ENCODE data around the gene SAMSN1. TPM values are rescaled to one million over a fixed set of nuclear protein-coding genes. Genes with fewer than 3 reads are reported as not detected.

Gene SAMSN1
- total RNA-seq, 1 experiment from 2014 or later = 2.8 TPM

DNA sequence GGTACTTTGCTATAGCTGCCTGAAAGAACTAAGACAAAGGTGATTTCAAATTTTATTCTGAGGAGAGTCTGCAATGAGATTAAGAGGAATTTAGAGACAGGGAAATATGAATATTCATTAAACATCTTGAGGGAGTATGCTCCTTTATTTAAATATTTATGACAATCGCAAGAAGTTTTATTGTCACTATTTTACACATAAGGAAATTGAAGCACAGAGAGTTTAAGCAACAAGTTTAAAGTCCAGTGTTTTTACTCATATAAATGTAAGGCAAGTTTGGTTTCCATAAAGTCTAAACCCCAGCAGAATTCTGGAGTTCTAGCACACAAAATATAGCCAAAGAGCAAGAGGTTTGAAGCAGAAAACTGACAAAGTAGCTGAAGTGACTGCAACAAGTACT lies 49.3 kb upstream of the SAMSN1 start:
- Mint-ChIP-seq H3K27ac (no peak overlapping the region), H3K9me3 (peaks cover 22% of the 10 kb centered on the region in 2 experiments), H3K4me1 (0 out of 4 replicates have a peak, but pooled peaks cover 0 to 8% of the 10 kb centered on the region in 2 experiments), H3K4me3 (no peak overlapping the region), H3K36me3 (ENCODE audit: insufficient read depth in 1 of 3, low read depth in 3 of 3) (peaks cover 15 to 26% (median 16%) of the 10 kb centered on the region in 3 experiments), H3K27me3 (ENCODE audit: low read depth) (no peaks in the 10 kb centered on the region)
- H3K27me3 ChIP-seq (ENCODE audit: insufficient read depth, low read length) = no peaks in the 10 kb centered on the region
- H3K18ac ChIP-seq (ENCODE audit: insufficient read length, low read depth, low read length) = no peak overlapping the region
- H3K79me2 ChIP-seq (ENCODE audit: insufficient read depth, low read length) = no peaks in the 10 kb centered on the region
- H2AFZ ChIP-seq (ENCODE audit: low read length) = no peak overlapping the region
- H3K23me2 ChIP-seq (ENCODE audit: insufficient read length, low read depth, low read length, poor library complexity, severe bottlenecking) = no peaks in the 10 kb centered on the region
- H4K20me1 ChIP-seq (ENCODE audit: control insufficient read depth, insufficient read depth, insufficient read length) = no peaks in the 10 kb centered on the region
- H2AK5ac ChIP-seq (ENCODE audit: insufficient read length, low read length) = no peak overlapping the region
- no peak overlapping the region for H2BK12ac ChIP-seq (ENCODE audit: insufficient read length, low read depth, low read length)
- peaks cover 4% of the 10 kb centered on the region for H3K9me3 ChIP-seq (ENCODE audit: control insufficient read depth, low read depth, low read length)
- H3T11ph ChIP-seq (ENCODE audit: low read length) = no peak overlapping the region
- no peak overlapping the region for H4K91ac ChIP-seq (ENCODE audit: insufficient read length, low read depth, low read length)
- no peak overlapping the region for H4K8ac ChIP-seq (replicated peaks; ENCODE audit: insufficient read length, low read depth, low read length)
- no peaks in the 10 kb centered on the region for H3K79me1 ChIP-seq (ENCODE audit: insufficient read depth, low read depth, low read length, poor library complexity, severe bottlenecking)
- H2BK5ac ChIP-seq (ENCODE audit: insufficient read length, low read length) = no peak overlapping the region
- no peak for DNase-seq
- H3K14ac ChIP-seq (ENCODE audit: insufficient read depth, low read length) = no peak overlapping the region
- H3K4ac ChIP-seq (ENCODE audit: low read depth, low read length) = no peak overlapping the region
- H3K56ac ChIP-seq (ENCODE audit: insufficient read length, low read depth, low read length) = no peak overlapping the region
- no peaks in the 10 kb centered on the region for H3K4me1 ChIP-seq (ENCODE audit: insufficient read depth, low read length)
- no peak overlapping the region for H2BK120ac ChIP-seq (ENCODE audit: low read depth, low read length, poor library complexity, severe bottlenecking)
- H3K23ac ChIP-seq (ENCODE audit: insufficient read length, low read depth, low read length) = no peak overlapping the region
- TF ChIP-seq, protein P1, sequence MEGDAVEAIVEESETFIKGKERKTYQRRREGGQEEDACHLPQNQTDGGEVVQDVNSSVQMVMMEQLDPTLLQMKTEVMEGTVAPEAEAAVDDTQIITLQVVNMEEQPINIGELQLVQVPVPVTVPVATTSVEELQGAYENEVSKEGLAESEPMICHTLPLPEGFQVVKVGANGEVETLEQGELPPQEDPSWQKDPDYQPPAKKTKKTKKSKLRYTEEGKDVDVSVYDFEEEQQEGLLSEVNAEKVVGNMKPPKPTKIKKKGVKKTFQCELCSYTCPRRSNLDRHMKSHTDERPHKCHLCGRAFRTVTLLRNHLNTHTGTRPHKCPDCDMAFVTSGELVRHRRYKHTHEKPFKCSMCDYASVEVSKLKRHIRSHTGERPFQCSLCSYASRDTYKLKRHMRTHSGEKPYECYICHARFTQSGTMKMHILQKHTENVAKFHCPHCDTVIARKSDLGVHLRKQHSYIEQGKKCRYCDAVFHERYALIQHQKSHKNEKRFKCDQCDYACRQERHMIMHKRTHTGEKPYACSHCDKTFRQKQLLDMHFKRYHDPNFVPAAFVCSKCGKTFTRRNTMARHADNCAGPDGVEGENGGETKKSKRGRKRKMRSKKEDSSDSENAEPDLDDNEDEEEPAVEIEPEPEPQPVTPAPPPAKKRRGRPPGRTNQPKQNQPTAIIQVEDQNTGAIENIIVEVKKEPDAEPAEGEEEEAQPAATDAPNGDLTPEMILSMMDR (conservative IDR thresholded peaks at IDR 0.05) = no peak
- H3K9ac ChIP-seq (ENCODE audit: extremely low read depth, insufficient read length, low read length) = no peak overlapping the region
- H2BK15ac ChIP-seq (ENCODE audit: low read depth, low read length) = no peak overlapping the region
- no peak overlapping the region for H3K4me2 ChIP-seq (ENCODE audit: insufficient read depth, insufficient read length, low read length)
- H2BK20ac ChIP-seq (ENCODE audit: low read depth, low read length, poor library complexity, severe bottlenecking) = no peak overlapping the region
- H4K5ac ChIP-seq (ENCODE audit: insufficient read length, low read depth, low read length) = no peak overlapping the region
- no peak overlapping the region for H3K27ac ChIP-seq (ENCODE audit: insufficient read length, low read depth, low read length)
- no CpG with 5 or more reads among the region's 1 CpG for WGBS (ENCODE audit: extremely low coverage, insufficient read length, low lambda C conversion rate)

Data from H9 (cell line).